Stimulated activated CD8-positive, alpha-beta memory T cell treated with anti-CD3 and anti-CD28 coated beads, Interleukin-7, amount 100 ng/mL, for 24 hours (primary cell): ENCODE measurements around the gene KCNMB3.
A peak's percentile ranks its signal among the peaks of the same experiment; 100 is the strongest.
"Not testable (repeated sequence)": the region's sequence is repeated elsewhere in the genome, so short reads cannot be mapped to it uniquely, and the experiment has no call there.

Experiments
- DNase-seq: peaks from one replicate; pipeline ENCODE4 v3.0.0-alpha.2; 2020; ENCODE audit warnings: low read depth

Gene KCNMB3

GRCh38 chr3:179264449-179264848, 13.5 kb upstream of the KCNMB3 start:
- no peak for DNase-seq

- no peak for DNase-seq
Measured at GRCh38 chr3:179263134-179263533, 12.2 kb upstream of the KCNMB3 start.

- DNase-seq, result peak; percentile 35
Measured at GRCh38 chr3:179260949-179261765, 10.2 kb upstream of the KCNMB3 start.

GRCh38 chr3:179259959-179260756, 9.2 kb upstream of the KCNMB3 start:
- DNase-seq, result not testable (repeated sequence)

GRCh38 chr3:179258820-179259219, 7.9 kb upstream of the KCNMB3 start:
- no peak for DNase-seq

GRCh38 chr3:179257742-179258141, 6.8 kb upstream of the KCNMB3 start:
- DNase-seq, result not testable (repeated sequence)

GRCh38 chr3:179256813-179257212, 5.9 kb upstream of the KCNMB3 start:
- DNase-seq, result no peak

- no peak for DNase-seq
Measured at GRCh38 chr3:179247289-179248015, 3.5 kb downstream of the KCNMB3 start.

GRCh38 chr3:179244878-179245277, 6.0 kb downstream of the KCNMB3 start:
- DNase-seq, result no peak

GRCh38 chr3:179242859-179243258, 8.1 kb downstream of the KCNMB3 start:
- DNase-seq, result not testable (repeated sequence)

- not testable (repeated sequence) for DNase-seq
Measured at GRCh38 chr3:179240299-179240698, 10.6 kb downstream of the KCNMB3 start.

GRCh38 chr3:179236669-179237301, 14.1 kb downstream of the KCNMB3 start:
- DNase-seq, result no peak

GRCh38 chr3:179234199-179234598, 16.7 kb downstream of the KCNMB3 start:
- DNase-seq, result no peak

GRCh38 chr3:179233043-179233442, 17.9 kb downstream of the KCNMB3 start:
- DNase-seq, result no peak

GRCh38 chr3:179229177-179229576, 21.7 kb downstream of the KCNMB3 start:
- DNase-seq, result no peak

GRCh38 chr3:179227349-179227748, 23.6 kb downstream of the KCNMB3 start:
- DNase-seq, result no peak

GRCh38 chr3:179224584-179224983, 26.3 kb downstream of the KCNMB3 start:
- no peak for DNase-seq

GRCh38 chr3:179223548-179223947, 27.4 kb downstream of the KCNMB3 start:
- no peak for DNase-seq

- not testable (repeated sequence) for DNase-seq
Measured at GRCh38 chr3:179218213-179218612, 32.7 kb downstream of the KCNMB3 start.

GRCh38 chr3:179215550-179215949, 35.4 kb downstream of the KCNMB3 start:
- not testable (repeated sequence) for DNase-seq

- DNase-seq, result no peak
Measured at GRCh38 chr3:179200790-179201189, 50.1 kb downstream of the KCNMB3 start.

- no peak for DNase-seq
Measured at GRCh38 chr3:179196700-179197099, 54.2 kb downstream of the KCNMB3 start.
